Measurements from ENCODE around the gene TEX51.

DNA sequence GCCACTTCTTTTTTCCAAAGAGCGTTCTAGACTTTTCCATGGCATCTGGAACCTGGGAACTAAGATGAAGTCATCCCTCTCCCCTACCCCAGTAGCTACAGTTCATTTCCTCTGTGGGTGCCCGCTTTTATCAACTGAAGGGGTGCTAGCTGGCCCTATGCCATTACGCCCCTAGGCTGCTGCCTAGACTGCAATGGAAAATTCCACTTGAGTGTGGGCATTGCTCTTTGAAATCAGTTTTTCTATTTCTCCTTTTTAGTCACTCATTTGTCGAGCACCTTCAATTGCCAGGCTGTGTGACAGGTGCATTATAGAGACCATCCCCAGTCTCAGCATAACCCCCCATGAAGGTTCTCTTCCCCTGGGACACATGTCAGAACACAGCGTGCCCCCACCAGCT is 7.3 kb downstream of the TEX51 start:
- TF ChIP-seq CTCF (IDR thresholded peaks at IDR 0.05): no peak
- TF ChIP-seq POLR2A (IDR thresholded peaks at IDR 0.05; ENCODE audit: low read depth): no peak
- TF ChIP-seq EP300 (IDR thresholded peaks at IDR 0.05): no peak

Data from esophagus muscularis mucosa (tissue), 4 donors.